Effector memory CD8-positive, alpha-beta T cell (primary cell): ENCODE data around the gene SLC43A1.

Experiments used
- ATAC-seq: fragments of 150-1000 bp; cut with Tn5 transposase; replicated peaks from 2 replicates; pipeline ENCODE4 v1.10.0; 2021; ENCODE audit warnings: mild to moderate bottlenecking, moderate library complexity
- DNase-seq, 3 experiments: peaks; one replicate each; pipeline ENCODE4 v3.0.0; 2021
- H3K27ac Mint-ChIP-seq, 2 donors: one replicate each; pipeline ENCODE4 v1.8.0; 2022; ENCODE audit warnings: mild to moderate bottlenecking in 2 of 2, mixed read lengths in 2 of 2, moderate library complexity in 2 of 2
- H3K27me3 Mint-ChIP-seq, 2 donors: one replicate each; pipeline ENCODE4 v1.8.0; 2022; ENCODE audit warnings: mixed read lengths in 2 of 2
- H3K36me3 Mint-ChIP-seq: one replicate; pipeline ENCODE4 v1.8.0; 2022; ENCODE audit warnings: mild to moderate bottlenecking, moderate library complexity, mixed read lengths; ENCODE audit not compliant: insufficient read depth
- H3K4me1 Mint-ChIP-seq, 2 donors: one replicate each; pipeline ENCODE4 v1.8.0; 2022; ENCODE audit warnings: low read depth in 2 of 2, mixed read lengths in 2 of 2
- H3K4me3 Mint-ChIP-seq, 2 donors: one replicate each; pipeline ENCODE4 v1.8.0; 2022; ENCODE audit warnings: mild to moderate bottlenecking in 2 of 2, mixed read lengths in 2 of 2, moderate library complexity in 2 of 2
- H3K9me3 Mint-ChIP-seq, 2 donors: one replicate each; pipeline ENCODE4 v1.8.0; 2022; ENCODE audit warnings: mixed read lengths in 2 of 2

The SLC43A1 gene

GRCh38 chr11:57500515-57500914, 15.0 kb downstream of the SLC43A1 start:
- Mint-ChIP-seq H3K27me3 (no peaks in the 10 kb centered on the region), H3K4me1 (no peaks in the 10 kb centered on the region), H3K4me3 (no peak overlapping the region), H3K27ac (peak overlapping the region in 1 of 2 donors; percentile 26), H3K9me3 (no peaks in the 10 kb centered on the region), H3K36me3 (peaks cover 6% of the 10 kb centered on the region)
- no peak for ATAC-seq
- DNase-seq: no peak

DNA sequence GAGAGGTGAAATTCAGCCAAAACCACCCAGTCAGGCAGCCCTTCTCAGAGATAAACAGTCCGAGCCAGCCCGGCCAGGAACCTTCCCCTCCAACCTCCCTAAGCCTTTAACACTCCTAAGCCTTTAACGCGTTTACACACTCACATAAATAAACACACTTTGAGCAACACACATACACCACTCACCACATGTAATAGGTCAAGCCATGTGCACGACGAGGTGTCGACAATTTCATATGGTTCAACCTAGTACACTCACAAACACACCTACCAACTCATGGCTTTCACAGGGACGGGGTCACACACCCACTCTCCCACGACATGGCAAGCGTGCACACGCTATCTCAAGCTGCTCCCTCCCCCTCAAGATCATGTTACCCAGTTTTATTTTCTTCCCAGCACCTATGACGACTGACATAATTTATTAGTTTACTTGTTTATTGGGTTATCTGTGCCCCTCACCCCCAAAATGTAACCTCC, 15.5 kb downstream of the SLC43A1 start:
- Mint-ChIP-seq H3K4me3 (no peak overlapping the region), H3K27ac (peak overlapping the region in 1 of 2 donors; percentile 26), H3K27me3 (no peaks in the 10 kb centered on the region), H3K36me3 (peaks cover 6% of the 10 kb centered on the region), H3K4me1 (no peaks in the 10 kb centered on the region), H3K9me3 (no peaks in the 10 kb centered on the region)
- ATAC-seq (no peak), DNase-seq (no peak)

GRCh38 chr11:57499413-57499982, 16.0 kb downstream of the SLC43A1 start:
- no peak for ATAC-seq
- Mint-ChIP-seq H3K9me3 (no peaks in the 10 kb centered on the region), H3K4me3 (no peak overlapping the region), H3K27me3 (no peaks in the 10 kb centered on the region), H3K4me1 (no peaks in the 10 kb centered on the region), H3K36me3 (peaks cover 6% of the 10 kb centered on the region), H3K27ac (no peak overlapping the region)
- no peak for DNase-seq

DNA sequence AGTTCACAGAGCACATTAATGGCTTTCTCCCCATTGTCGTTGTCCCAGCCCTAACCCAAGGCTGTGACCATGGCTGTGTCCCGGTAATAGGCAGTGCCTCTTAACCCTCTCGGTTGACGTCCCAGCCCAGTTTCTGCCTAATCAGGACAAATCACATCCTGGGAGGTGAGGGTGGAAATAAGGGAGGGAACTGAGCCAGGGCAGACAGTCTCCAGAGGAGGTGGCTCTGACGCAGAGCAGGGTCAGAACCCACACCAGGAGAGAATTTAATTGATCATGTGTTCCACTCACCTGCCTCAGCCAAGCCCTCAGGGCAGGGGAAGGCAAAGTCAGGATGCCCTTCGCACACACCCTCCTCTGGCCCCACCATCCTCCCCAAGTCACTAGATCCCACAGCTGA, 17.0 kb downstream of the SLC43A1 start:
- peaks cover 11% of the 10 kb centered on the region for H3K36me3 Mint-ChIP-seq
- no peaks in the 10 kb centered on the region for H3K9me3 Mint-ChIP-seq
- no peak overlapping the region for H3K27ac Mint-ChIP-seq
- ATAC-seq: no peak
- H3K4me3 Mint-ChIP-seq: no peak overlapping the region
- DNase-seq: no peak
- H3K4me1 Mint-ChIP-seq: peaks cover 0 to 4% of the 10 kb centered on the region in 2 donors
- H3K27me3 Mint-ChIP-seq: no peaks in the 10 kb centered on the region

DNA sequence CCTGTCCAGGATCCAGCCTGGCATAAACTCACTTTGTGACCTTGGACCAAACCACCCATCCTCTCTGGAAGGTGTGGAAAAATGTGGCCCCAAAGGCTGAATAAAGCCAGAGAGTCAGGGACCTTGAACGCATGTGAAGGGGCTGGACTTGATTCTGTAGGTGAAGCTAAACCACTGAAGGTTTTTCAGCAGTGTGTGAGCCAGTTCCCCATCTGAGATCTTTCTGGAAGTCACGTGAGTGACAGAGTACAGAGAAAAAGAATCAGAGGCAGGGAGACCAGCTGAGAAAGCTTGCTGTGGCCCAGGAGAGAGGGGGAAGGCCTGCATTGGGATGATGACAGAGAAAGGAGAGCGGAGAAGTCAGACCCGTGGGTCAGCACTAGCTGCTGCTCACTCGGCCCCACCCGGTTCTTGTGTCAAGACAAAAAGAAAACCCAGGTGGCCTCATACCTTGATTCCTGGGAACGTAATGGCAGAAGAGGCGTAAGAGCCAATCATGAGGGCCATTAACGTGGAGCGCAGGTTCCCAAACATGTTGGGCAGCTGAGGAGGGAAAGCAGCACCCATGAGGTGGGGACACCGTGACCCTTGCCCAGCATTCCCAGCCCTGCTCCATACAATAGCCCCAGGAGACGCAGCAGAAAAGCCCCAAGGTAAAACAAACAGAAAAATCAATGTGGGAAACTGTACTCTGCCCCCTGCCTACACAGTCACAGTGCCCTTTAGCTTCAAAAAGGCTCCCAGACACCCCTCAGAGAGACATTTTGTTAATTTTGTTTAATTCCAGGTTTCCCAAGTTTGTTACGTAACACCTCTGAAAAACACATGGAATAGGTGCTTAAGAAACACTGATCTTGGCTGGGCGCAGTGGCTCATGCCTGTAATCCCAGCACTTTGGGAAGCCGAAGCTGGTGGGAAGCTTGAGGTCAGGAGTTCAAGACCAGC, 17.9 kb downstream of the SLC43A1 start:
- ATAC-seq (no peak), DNase-seq (no peak)
- Mint-ChIP-seq H3K9me3 (no peaks in the 10 kb centered on the region), H3K27ac (no peak overlapping the region), H3K27me3 (no peaks in the 10 kb centered on the region), H3K4me1 (peaks cover 0 to 4% of the 10 kb centered on the region in 2 donors), H3K4me3 (no peak overlapping the region), H3K36me3 (peaks cover 11% of the 10 kb centered on the region)

DNA sequence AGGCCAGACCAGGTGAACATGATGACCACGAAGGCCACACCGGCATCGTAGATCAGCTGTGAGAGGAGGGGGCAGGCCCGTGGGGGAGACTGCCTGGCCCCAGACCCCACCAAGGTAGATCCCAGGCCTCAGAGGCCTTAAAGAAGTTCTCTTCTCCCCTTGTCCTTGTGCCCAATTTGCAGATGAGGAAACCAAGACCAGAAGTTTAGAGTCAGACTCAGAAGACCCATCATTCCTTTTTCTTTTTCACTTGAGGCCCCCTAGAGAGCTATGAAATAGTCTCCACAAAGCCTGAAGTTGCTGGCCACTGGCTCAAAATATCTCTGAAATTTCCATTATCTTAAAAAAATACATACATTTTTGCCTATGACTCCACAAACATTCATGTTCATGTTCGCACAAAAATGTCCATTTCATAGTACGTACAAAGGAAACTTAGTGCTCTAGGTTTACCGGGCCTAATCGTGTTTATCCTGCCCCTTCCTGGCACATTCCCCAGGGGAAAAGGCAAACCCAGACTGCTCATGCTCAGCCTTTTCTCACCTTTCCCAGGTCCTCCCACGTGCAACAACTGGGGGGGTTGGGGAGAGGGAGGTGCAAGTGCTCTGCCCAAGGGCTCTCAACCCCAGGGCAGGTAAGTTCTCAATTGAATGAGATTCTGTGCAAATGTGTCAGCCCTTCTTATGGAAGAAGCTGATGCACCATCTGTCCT, 19.2 kb downstream of the SLC43A1 start:
- peaks cover 0 to 4% of the 10 kb centered on the region in 2 donors for H3K4me1 Mint-ChIP-seq
- no peak overlapping the region for H3K27ac Mint-ChIP-seq
- ATAC-seq: no peak
- H3K27me3 Mint-ChIP-seq: no peaks in the 10 kb centered on the region
- no peak for DNase-seq
- H3K36me3 Mint-ChIP-seq: peaks cover 11% of the 10 kb centered on the region
- no peak overlapping the region for H3K4me3 Mint-ChIP-seq
- H3K9me3 Mint-ChIP-seq: no peaks in the 10 kb centered on the region

DNA sequence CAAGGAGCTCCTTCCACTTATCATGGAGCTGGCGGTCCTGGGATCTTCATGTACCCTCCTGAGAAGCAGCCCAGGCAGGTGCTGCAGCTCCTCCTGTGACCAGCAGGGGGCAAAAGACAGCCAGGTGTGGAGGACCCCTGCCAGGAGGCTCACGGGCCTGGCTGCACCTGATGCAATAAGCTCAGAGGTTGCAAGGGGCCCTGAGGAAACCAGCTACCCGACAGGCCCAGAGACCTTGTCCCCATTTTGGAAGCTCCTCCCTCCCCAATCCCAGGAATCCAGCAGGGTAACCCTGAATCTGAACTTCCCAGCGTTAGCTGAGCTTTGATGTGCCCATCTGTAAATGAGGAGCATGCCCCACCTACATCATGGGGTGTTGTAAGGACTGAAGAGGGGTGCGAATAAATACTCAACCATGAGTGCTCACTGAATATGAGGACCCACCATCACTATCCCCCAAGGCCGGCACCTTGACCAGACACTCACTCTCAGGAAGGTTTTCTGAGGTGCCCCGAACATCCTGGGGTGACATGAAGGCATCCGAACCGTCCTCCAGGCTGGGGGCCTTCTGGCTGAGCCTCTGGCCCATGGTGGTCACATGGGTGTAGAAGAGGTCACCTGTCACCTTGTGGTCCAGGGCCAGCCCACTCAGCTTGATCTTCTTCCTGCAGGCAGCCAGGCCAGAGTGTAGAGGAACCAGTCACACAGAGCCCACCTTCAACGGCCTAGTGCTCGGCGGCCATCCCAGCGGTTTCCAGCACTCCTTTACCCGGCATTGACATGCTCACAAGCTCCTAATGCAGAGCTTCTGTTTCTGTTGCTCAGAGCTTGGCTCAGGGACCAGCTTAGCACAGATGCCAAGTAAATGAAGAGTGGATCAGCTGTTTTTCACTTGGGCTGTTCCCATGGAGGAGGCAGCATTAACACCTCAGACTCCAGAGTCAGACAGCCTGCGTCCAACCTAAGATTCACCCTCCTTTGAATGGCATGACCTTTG, 21.7 kb downstream of the SLC43A1 start:
- Mint-ChIP-seq H3K36me3 (peaks cover 14% of the 10 kb centered on the region), H3K27me3 (peaks cover 0 to 5% of the 10 kb centered on the region in 2 donors), H3K9me3 (no peaks in the 10 kb centered on the region), H3K4me1 (peaks cover 0 to 4% of the 10 kb centered on the region in 2 donors), H3K4me3 (no peak overlapping the region), H3K27ac (no peak overlapping the region)
- peak; percentile 70 to 73 (median 71) for DNase-seq
- peak; percentile 92 for ATAC-seq

DNA sequence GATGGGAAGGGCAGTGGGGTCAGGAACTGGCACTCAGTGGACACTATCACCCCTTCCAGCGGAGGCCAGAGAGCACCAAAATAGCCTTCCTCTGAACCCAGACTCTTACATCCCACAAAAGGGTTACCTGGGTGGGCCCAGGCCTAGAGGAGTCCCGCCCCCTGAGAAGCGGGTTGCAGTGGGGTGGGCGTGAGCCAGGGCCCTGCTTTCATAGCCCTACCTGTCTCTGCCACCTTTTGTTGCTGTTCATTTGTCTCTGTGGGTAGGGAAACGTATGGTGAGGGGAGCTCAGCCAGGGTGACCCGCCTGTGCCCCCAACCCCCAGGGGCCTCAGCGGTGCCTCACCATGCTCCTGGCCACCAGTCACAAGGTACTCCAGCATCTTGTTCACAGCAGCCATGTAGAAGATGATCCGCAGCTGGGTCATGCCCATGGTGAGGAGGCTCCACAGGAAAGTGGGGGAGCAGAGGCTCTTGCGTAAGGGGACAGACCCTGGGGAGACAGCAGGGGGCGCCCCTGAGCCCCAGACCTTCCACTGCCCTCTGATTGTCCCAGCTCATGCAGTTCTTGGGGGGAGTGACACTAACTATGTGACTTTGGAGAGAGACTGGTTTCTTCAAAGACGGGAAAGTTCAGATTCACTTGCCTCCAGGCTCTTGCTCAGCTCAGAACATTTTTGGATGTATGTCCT, 24.0 kb downstream of the SLC43A1 start:
- peak; percentile 60 for ATAC-seq
- Mint-ChIP-seq H3K27ac (no peak overlapping the region), H3K4me3 (no peak overlapping the region), H3K27me3 (peaks cover 0 to 15% of the 10 kb centered on the region in 2 donors), H3K9me3 (no peaks in the 10 kb centered on the region), H3K36me3 (peaks cover 14% of the 10 kb centered on the region), H3K4me1 (peaks cover 0 to 4% of the 10 kb centered on the region in 2 donors)
- peak; percentile 29 to 43 (median 37) for DNase-seq

- Mint-ChIP-seq H3K9me3 (no peaks in the 10 kb centered on the region), H3K36me3 (peaks cover 14% of the 10 kb centered on the region), H3K27me3 (peaks cover 0 to 19% of the 10 kb centered on the region in 2 donors), H3K4me3 (no peak overlapping the region), H3K4me1 (peaks cover 0 to 4% of the 10 kb centered on the region in 2 donors), H3K27ac (no peak overlapping the region)
- DNase-seq (no peak), ATAC-seq (no peak)
Observed at GRCh38 chr11:57490456-57491248, 24.9 kb downstream of the SLC43A1 start.

- H3K36me3 Mint-ChIP-seq: peaks cover 13% of the 10 kb centered on the region
- peaks cover 0 to 35% of the 10 kb centered on the region in 2 donors for H3K27me3 Mint-ChIP-seq
- ATAC-seq (no peak), DNase-seq (no peak)
- no peaks in the 10 kb centered on the region for H3K9me3 Mint-ChIP-seq
- H3K4me3 Mint-ChIP-seq: no peak overlapping the region
- H3K4me1 Mint-ChIP-seq: no peaks in the 10 kb centered on the region
- no peak overlapping the region for H3K27ac Mint-ChIP-seq
Observed at GRCh38 chr11:57487920-57488659, 27.4 kb downstream of the SLC43A1 start.
